ENCODE data around the gene CSTA.

DNA sequence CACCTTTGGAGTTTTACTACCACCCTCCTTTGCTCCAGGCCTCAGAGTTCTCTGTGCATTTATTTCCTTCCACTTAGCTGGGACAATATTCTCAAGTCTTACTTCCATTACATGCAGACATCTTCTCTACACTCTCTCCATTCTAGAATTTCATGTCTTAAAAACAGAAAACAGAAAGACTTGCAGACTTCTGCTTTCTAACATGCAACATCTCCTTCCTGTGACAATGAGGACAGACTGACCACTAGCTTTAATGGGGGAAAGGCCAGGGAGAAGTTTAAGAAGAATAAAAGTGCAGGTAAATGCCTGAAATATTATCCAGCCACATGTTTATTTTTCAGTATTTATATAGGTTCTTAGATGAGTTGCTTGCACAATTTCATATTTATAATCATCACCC lies 17.1 kb upstream of the CSTA start:
- TF ChIP-seq, protein P1, sequence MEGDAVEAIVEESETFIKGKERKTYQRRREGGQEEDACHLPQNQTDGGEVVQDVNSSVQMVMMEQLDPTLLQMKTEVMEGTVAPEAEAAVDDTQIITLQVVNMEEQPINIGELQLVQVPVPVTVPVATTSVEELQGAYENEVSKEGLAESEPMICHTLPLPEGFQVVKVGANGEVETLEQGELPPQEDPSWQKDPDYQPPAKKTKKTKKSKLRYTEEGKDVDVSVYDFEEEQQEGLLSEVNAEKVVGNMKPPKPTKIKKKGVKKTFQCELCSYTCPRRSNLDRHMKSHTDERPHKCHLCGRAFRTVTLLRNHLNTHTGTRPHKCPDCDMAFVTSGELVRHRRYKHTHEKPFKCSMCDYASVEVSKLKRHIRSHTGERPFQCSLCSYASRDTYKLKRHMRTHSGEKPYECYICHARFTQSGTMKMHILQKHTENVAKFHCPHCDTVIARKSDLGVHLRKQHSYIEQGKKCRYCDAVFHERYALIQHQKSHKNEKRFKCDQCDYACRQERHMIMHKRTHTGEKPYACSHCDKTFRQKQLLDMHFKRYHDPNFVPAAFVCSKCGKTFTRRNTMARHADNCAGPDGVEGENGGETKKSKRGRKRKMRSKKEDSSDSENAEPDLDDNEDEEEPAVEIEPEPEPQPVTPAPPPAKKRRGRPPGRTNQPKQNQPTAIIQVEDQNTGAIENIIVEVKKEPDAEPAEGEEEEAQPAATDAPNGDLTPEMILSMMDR (IDR thresholded peaks at IDR 0.05) = no peak
- no peak for TF ChIP-seq POLR2A (IDR thresholded peaks at IDR 0.05)

All from right lobe of liver (tissue), 4 donors.